Measurements from ENCODE around the gene KMT2B.
"Not testable (repeated sequence)": the region's sequence is repeated elsewhere in the genome, so short reads cannot be mapped to it uniquely, and the experiment has no call there.

Gene KMT2B, protein sequence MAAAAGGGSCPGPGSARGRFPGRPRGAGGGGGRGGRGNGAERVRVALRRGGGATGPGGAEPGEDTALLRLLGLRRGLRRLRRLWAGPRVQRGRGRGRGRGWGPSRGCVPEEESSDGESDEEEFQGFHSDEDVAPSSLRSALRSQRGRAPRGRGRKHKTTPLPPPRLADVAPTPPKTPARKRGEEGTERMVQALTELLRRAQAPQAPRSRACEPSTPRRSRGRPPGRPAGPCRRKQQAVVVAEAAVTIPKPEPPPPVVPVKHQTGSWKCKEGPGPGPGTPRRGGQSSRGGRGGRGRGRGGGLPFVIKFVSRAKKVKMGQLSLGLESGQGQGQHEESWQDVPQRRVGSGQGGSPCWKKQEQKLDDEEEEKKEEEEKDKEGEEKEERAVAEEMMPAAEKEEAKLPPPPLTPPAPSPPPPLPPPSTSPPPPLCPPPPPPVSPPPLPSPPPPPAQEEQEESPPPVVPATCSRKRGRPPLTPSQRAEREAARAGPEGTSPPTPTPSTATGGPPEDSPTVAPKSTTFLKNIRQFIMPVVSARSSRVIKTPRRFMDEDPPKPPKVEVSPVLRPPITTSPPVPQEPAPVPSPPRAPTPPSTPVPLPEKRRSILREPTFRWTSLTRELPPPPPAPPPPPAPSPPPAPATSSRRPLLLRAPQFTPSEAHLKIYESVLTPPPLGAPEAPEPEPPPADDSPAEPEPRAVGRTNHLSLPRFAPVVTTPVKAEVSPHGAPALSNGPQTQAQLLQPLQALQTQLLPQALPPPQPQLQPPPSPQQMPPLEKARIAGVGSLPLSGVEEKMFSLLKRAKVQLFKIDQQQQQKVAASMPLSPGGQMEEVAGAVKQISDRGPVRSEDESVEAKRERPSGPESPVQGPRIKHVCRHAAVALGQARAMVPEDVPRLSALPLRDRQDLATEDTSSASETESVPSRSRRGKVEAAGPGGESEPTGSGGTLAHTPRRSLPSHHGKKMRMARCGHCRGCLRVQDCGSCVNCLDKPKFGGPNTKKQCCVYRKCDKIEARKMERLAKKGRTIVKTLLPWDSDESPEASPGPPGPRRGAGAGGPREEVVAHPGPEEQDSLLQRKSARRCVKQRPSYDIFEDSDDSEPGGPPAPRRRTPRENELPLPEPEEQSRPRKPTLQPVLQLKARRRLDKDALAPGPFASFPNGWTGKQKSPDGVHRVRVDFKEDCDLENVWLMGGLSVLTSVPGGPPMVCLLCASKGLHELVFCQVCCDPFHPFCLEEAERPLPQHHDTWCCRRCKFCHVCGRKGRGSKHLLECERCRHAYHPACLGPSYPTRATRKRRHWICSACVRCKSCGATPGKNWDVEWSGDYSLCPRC (N-terminal part only)
- total RNA-seq = 83.6 to 84.0 reads per million in 2 donors

DNA sequence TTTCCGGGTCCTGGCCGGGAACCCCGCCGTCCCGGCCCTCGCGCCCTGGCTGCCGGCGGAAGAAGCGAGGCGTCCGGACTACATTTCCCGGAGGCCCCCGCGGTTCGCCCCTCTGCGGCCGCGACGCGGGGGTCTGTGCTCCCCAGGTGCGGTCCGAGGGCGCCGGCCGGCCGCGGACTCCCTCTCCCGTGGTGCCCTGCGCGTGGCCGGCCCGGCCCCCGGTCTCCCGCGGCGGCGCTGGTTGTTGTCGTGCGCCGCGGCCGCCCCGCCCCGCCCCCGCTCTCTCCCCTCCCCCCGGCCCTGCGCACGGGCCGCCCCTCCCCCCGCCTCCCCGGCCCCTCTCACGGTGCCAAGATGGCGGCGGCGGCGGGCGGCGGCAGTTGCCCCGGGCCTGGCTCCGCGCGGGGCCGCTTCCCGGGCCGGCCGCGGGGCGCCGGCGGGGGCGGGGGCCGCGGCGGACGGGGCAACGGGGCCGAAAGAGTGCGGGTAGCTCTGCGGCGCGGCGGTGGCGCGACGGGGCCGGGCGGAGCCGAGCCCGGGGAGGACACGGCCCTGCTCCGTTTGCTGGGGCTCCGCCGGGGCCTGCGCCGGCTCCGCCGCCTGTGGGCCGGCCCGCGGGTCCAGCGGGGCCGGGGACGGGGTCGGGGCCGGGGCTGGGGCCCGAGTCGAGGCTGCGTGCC lies at the start of gene KMT2B:
Gene KMT2B, plus strand, starts transcription at position 339 of the 680 bp plus-strand sequence. Its CDS starts 16 bp downstream, at position 355.
- DNase-seq = no peak

DNA sequence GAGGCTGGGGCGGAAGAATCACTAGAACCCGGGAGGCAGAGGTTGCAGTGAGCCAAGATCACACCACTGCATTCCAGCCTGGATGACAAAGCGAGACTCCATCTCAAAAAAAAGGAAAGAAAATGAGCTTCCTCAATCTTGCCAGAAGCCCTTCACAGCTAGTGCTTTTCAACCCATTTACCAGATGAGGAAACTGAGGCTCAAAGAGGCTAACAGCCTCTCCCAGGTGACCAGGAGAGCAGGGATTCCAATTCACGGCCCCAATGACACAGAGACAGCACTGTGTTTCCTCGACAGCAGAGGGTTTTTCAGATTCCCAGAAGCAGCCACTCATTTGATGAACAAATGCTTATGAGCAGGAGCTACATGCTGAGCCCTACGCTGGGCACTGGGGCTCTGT lies 48.2 kb upstream of the KMT2B start:
- no peak for DNase-seq

DNA sequence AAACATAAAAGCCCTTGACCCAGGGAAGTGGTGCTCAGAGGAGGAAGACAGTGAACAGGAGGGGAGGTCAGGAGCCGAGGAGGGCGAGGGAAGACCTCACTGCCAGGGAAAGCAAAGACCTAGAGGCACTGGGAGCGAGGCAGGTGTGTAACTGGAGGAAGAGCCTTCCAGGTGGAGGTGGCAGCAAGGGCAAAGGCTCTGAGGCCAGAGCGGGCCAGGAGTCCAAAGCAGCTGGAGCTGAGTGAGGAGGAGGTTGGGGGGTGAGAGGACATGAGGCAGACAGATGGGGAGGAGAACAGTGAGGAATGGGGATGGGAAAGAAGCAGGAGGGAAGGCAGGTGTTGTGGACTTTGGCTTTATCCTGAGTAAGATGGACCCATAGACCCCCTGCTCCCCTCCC lies 47.8 kb upstream of the KMT2B start:
- no peak for DNase-seq

DNA sequence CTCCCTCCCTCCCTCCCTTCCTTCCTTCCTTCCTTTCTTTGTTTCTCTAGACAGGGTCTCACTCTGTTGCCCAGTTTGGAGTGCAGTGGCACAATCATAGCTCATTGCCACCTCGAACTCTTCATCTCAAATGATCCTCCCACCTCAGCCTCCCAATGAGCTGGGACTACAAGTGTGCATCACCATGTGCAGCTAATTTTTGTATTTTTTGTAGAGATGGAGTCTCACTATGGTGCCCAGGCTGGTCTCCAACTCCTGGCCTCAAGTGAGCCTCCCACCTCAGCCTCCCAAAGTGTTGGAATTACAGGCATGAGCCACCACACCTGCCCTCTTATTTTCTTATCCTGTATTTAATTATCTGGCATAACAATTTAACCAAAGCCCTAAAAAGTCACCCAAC lies 47.1 kb upstream of the KMT2B start:
- DNase-seq = no peak

DNA sequence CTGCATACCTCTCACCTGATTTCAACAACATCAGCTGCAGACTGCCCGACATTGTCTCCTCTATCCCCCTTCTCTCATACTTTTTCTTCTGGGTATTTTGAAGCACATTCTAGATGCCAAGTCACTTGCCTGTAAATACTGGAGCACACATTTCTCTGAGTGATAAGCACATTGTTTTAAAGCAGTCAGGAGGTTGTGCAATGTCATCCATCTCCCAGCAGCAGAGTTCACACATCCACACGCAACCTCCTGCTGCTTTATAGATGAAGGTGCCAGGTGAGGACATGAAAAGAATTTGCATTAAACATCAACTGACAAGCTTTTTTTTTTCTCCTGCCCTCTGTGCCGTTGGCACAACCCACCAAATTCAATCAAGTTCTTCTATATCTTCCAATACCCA lies 46.0 kb upstream of the KMT2B start:
- DNase-seq = no peak

DNA sequence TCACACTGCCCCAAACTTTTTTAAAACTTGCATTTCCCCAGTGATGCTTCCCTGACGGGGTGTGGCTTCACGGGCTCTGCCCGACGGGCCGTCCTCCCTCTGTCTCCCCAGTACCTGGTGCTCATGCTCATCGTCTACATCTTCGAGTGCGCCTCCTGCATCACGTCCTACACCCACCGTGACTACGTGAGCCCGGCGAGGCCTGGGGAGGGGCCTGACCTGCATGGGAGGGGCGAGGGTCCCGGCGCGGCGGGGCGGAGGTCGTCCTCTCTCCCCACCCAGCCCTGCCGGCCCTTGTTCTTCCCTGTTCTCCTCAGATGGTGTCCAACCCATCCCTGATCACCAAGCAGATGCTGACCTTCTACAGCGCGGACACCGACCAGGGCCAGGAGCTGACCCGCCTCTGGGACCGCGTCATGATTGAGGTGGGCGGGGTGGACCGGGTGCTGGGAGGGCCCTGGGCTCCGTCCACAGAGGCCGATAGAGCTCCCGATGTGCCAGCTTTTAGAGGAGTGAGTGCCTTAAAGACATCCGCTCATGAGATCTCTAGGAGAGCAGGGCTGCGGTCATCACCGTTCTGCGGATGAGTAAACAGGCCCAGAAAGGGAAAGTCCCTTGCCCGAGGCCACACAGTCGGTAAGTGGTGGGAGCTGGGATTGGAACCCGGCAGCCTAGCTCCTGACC lies 44.5 kb upstream of the KMT2B start:
- DNase-seq = no peak

DNA sequence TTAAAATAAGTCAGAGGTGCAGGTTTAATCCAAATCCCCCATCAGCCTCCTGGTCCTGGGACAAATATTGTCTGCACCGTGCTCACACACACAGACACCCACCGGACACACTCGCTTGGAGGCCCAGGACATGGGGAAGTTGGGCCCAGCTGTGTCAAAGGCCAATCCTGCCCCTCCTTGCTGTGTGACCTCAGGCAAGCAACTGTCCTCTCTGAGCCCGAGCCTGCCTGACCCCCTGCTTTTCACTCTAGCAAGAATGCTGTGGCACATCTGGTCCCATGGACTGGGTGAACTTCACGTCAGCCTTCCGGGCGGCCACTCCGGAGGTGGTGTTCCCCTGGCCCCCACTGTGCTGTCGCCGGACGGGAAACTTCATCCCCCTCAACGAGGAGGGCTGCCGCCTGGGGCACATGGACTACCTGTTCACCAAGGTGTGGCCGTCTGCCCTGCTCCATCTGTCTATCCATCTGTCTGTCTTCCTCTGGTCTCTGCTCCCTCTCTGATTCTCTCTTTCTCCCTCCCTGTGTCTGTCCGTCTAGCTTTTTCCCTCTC lies 42.1 kb upstream of the KMT2B start:
- DNase-seq = no peak

DNA sequence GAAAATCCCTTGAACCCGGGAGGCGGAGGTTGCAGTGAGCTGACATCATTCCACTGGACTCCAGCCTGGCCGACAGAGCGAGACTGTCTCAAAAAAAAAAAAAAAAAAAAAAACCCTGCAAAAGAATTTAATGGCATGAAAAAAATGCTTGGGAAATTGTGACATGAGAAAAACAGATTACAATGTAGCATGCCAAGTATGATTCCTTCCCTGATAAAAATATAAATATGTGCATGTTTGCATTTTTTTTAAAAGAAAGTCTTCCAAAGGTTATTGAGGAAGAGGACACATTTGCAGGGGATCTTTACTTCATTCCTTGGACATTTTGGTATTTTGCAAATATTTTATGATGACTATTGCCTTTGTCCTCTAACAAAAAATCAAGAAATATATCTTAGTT lies 28.0 kb upstream of the KMT2B start:
- DNase-seq = no peak

DNA sequence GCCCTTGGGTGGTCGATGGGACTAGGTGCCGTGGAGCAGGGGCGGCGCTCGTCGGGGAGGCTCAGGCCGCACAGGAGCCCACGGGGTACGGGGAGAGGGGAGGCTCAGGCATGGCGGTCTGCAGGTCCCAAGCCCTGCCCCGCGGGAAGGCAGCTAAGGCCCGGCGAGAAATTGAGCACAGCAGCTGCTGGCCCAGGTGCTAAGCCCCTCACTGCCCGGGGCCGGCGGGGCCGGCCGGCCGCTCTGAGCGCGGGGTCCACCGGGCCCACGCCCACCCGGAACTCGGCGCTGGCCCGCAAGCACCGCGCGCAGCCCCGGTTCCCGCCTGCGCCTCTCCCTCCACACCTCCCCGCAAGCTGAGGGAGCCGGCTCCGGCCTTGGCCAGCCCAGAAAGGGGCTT lies 26.7 kb upstream of the KMT2B start:
- not testable (repeated sequence) for DNase-seq

DNA sequence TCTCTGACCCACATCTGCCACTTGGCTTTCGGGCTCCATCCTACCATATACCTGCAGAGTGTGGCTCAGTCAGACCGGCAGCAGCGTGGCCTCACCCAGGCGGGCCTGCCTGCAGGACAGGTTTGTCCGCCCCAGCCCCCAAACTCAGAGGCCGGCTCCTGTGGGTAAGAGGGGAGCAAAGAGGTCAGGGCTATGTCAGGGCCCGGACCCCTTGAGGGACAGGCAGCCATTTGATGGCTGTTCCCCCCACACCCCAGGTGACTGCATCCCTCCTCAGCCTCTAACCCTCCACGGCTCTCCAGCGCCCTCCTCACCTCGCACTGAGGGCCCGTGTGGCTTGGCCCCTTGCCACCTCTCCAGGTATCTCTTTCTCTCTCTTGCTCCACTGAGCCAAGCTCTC lies 25.8 kb upstream of the KMT2B start:
- no peak for DNase-seq

DNA sequence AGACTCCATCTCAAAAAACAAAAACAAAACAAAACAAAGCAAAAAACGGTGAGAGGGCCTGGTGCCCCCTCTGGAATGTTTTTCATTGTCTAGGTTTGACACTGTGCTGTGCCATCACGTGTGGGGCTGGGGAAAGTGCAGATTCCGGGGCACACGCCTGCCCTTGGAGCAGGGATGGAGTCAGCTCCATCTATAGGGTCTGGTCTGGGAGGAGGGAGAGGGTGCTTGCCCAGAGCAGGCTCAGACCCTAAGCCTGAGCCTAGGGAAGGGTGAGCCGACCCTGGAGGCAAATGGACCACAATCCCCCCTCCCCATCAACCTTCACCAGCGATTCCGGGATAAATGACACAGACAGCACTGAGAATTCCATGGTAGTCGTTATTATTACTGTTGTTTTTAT lies 24.4 kb upstream of the KMT2B start:
- DNase-seq = no peak

DNA sequence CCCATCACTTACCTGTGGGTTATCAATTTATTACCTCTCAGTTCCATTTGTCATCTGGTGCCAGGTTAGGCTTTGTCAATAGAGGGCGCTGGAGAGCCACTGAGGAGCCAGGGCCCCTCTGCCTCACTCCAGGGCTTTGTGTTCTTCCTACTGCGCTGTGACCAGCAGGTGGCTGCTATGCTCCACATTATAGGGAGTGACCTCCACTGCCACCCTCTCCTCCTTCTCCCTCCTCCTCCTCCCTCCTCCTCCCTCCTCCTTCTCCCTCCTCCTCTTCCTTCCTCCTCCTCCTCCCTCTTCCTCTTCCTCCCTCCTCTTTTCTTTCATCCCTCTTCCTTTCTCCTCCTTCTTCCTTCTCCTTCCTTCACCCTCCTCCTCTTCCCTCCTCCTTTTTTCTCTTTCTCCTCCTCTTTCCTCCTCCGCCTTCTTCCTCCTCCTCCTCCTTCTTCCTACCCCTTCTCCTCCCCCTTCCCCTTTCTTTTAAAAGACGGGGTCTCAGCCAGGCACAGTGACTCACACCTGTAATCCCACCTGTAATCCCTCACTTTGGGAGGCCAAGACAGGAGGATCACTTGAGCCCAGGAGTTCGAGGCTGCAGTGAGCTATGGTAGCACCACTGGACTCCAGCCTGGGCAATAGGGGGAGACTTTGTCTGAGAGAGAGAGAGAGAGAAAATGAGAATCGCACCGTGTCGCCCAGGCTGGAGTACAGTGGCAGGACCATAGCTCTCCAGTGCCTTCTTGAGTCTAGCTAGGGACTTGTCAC lies 23.8 kb upstream of the KMT2B start:
- no peak for DNase-seq

DNA sequence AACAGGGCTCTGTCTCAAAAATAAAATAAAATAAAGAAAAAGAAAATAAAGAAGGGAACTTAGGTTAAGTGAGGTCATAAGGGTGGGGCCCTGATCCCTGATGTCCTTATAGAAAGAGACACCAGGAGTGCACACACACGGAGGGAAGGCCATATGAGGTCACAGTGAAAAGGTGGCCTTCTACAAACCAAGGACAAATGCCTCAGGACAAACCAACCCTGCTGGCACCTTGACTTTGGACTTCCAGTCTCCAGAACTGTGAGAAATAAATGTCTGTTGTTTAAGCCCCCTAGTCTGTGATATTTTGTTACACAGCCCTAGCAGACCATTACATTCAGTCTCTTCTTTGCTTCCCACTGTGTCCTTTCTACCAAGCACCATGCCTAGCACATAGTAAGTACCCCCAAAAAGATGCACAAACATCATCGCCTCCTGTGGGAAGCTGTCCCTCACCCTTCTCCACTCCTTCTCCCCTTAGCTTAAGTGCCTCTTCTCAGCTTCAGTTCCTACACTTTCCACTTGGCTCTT lies 21.8 kb upstream of the KMT2B start:
- DNase-seq = no peak

DNA sequence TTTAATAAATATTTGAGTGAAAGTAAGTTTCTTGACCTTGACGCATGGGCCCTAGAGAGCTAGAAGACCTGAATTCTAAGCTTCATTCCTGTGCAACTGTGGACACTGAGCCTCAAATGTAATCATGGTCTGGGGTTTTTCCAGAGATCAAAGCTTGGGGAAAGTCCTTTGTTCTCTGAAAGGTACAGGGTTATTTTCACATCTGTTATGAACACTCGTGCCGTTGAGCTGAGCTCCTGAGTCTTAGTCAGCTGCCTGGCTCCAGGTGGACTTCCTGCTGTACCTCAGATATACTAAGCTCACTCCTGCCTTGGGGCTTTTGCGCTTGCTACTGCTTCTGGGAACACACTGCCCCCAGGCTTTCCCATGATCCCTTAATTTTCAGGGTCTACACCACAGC lies 21.0 kb upstream of the KMT2B start:
- no peak for DNase-seq

DNA sequence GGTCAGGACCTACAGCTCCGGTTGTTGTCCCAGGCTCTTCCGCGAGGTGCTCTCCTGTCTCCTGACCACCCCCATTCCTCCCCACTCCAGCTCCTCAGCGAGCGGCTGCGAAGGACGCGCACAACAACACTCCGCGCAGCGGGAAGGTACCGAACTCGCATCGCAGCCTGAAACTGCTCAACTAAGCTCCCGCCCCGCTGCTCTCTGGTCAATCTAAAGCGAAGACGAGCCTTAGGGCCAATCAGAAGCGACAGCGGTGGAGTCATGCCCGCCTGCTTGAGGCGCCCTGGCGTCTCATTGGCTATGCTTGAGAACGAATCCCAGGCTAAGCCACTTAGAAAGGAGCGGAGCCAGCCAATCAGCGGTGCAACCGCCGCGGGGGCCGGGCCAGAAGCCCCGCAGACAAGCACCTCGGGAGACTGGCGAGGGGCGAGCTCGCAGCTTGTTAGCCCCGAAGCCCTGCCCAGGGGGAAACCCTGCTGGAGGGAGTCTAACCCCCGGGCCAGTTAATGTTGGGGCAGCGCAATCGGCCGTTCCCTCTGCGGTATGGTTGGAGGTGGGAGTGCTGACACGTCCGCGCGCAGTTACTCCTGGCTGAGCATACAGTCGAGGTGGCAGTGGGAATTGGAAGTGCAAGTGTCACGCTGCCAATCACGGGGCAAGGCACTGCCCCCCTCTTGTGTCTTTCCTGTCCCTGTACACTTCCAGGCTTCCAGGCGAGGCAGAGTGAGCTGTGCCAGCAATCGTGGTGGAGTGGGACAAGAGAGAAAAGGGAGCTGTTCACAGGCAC lies 15.4 kb upstream of the KMT2B start:
- DNase-seq = peak; percentile 77

DNA sequence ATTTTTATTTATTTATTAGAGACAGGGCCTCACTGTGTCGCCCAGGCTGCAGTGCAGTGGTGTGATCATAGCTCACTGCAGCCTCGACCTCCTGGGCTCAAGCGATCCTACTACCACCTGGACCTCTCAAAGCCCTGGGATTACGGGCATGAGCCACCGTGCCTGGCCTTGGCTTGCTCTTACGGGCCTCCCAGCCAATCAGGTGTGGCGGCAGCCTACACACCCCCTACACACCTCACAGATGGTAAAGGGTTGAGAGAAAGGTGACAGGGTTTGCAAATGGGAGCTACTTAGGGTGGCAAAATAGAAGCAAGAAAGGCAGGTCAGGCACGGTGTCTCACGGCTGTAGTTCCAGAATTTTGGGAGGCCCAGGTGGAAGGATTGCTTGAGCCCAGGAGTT lies 14.5 kb upstream of the KMT2B start:
- DNase-seq = no peak

DNA sequence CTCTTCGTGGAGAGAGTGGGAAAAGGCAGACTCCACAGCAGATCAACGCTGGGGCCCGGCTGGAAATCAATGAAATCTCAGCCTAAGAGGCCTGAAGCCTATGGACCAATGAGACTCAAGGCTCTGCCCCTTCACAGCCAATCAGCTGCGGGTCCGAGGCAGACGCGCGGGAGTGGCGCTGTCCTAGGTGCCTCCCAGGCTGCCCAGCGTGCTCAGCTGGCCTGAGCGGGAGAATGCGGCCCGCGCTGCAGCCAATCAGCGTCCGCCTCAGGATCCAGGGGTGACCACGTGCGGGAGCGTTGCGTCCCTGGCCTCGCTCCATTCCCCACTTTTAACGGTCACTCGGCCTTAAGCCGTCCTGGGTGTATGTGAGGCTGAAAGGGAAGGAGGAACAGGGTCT lies 13.6 kb upstream of the KMT2B start, which contains the start of gene ZBTB32:
Gene ZBTB32, plus strand, starts transcription at position 341 of the 400 bp plus-strand sequence. CDS start 10,069 bp downstream, outside the sequence.
- no peak for DNase-seq

DNA sequence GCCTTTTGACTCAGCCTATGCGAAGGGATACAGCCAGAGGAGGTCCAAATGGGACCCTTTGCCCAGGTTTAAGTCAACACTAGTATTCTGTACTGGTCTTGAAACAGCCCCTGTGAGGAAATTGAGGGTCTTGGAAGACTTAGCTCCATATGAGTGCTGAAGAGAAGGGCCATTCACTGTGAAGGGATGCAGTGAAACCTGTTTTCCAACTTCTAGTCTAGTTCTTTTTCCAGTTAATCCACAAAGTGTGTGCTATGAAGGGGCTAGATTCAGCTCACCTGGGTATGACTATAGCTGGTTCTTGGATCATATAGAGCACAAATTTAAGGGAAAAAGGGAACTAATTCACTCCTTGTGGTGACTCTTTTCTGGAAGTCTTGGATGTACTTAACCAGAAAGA lies 9.4 kb upstream of the KMT2B start:
- no peak for DNase-seq
